OCI-LY7 (cell line): Measurements from ENCODE around the gene PICALM. TPM values are rescaled to one million over a fixed set of nuclear protein-coding genes. Genes with fewer than 3 reads are reported as not detected.

Source experiments
- BruUV-seq: library from RNA; stranded (reverse); fragments of 400-500 nt; replicated peaks from 2 replicates; lab custom pipeline; 2021; lab: Mats Ljungman, UMichigan
- CTCF ChIA-PET: fragments of 300-600 bp; sonication (Branson Sonifier 250); formaldehyde crosslinking; loops from one replicate; lab custom pipeline; 2022; ENCODE audit warnings: antibody characterized with exemption; ENCODE audit not compliant: unreplicated experiment; lab: Charles Lee
- POLR2A ChIA-PET: fragments of 300-600 bp; sonication (Branson Sonifier 250); formaldehyde crosslinking; loops from one replicate; lab custom pipeline; 2022; ENCODE audit warnings: antibody characterized with exemption; lab: Charles Lee
- DNase-seq: peaks from one replicate; pipeline ENCODE4 v3.0.0-alpha.2; 2015; ENCODE audit warnings: low spot score
- H2AFZ ChIP-seq: fragments of 200-600 bp; sonication (generic), shearing (Covaris generic); 2 replicates; pipeline ENCODE4 v1.6.1; 2014; ENCODE audit warnings: mild to moderate bottlenecking, antibody characterized with exemption, low read length, moderate library complexity
- H3K27ac ChIP-seq: fragments of 200-600 bp; sonication (generic); 2 replicates; pipeline ENCODE4 v1.5.1; 2014; ENCODE audit warnings: mixed run types, low read depth, mild to moderate bottlenecking, moderate library complexity, low read length, inconsistent platforms; ENCODE audit not compliant: poor library complexity, severe bottlenecking
- H3K36me3 ChIP-seq: fragments of 200-600 bp; sonication (generic); 2 replicates; pipeline ENCODE4 v1.6.1; 2014; ENCODE audit warnings: mild to moderate bottlenecking, antibody characterized with exemption, low read length, moderate library complexity, mixed read lengths; ENCODE audit not compliant: insufficient read depth
- H3K4me1 ChIP-seq: fragments of 200-600 bp; sonication (generic); 2 replicates; pipeline ENCODE4 v1.5.1; 2014; ENCODE audit warnings: mild to moderate bottlenecking, low read length; ENCODE audit not compliant: insufficient read depth, poor library complexity, severe bottlenecking
- H3K4me2 ChIP-seq: fragments of 200-600 bp; sonication (generic); 2 replicates; pipeline ENCODE4 v1.6.1; 2014; ENCODE audit warnings: mild to moderate bottlenecking, low read length
- H3K4me3 ChIP-seq: fragments of 200-600 bp; sonication (generic); 2 replicates; pipeline ENCODE4 v1.5.1; 2014; ENCODE audit warnings: mild to moderate bottlenecking, low read depth, low read length; ENCODE audit not compliant: poor library complexity, severe bottlenecking
- H3K79me2 ChIP-seq: fragments of 200-600 bp; sonication (generic); 2 replicates; pipeline ENCODE4 v1.6.1; 2016; ENCODE audit warnings: low read depth, mild to moderate bottlenecking, low read length, moderate library complexity, mixed read lengths; ENCODE audit not compliant: insufficient read depth
- H3K9me2 ChIP-seq: fragments of 200-600 bp; sonication (generic); 2 replicates; pipeline ENCODE4 v1.6.1; 2016; ENCODE audit warnings: mild to moderate bottlenecking, low read length, mixed read lengths; ENCODE audit not compliant: insufficient read depth
- H3K9me3 ChIP-seq: fragments of 200-600 bp; sonication (generic); 2 replicates; pipeline ENCODE4 v1.6.1; 2014; ENCODE audit warnings: mild to moderate bottlenecking, mixed run types, low read length, mixed read lengths
- H4K20me1 ChIP-seq: fragments of 200-600 bp; sonication (generic); 2 replicates; pipeline ENCODE4 v1.6.1; 2014; ENCODE audit warnings: mild to moderate bottlenecking, antibody characterized with exemption, low read length, moderate library complexity, mixed read lengths; ENCODE audit not compliant: insufficient read depth
- CTCF ChIP-seq: fragments of 200-600 bp; sonication (generic); conservative IDR thresholded peaks from 2 replicates; pipeline ENCODE4 v1.5.1; 2014; ENCODE audit warnings: mild to moderate bottlenecking, antibody characterized with exemption, low read length, moderate library complexity, mixed read lengths
- EZH2phosphoT487 ChIP-seq: fragments of 200-600 bp; sonication (generic); IDR thresholded peaks from 2 replicates; pipeline ENCODE4 v1.6.1; 2018; ENCODE audit warnings: low read depth, borderline replicate concordance, mild to moderate bottlenecking, mixed run types, antibody characterized with exemption, low read length, moderate library complexity, mixed read lengths
- intact Hi-C: fragments of 100-400 bp; cut with micrococcal nuclease; formaldehyde crosslinking; loops from one replicate; pipeline ENCODE4 v1.10.0; 2022; ENCODE audit not compliant: unreplicated experiment
- total RNA-seq, 2 experiments: library from RNA; depleted of rRNA in 1 of 2; stranded (reverse); fragments of >200 nt in 1 of 2; shearing (Covaris generic) in 1 of 2; gene quantifications; 2 replicates each; pipeline ENCODE4 v1.2.3, GENCODE V29; 2014 to 2022

Gene PICALM
- total RNA-seq, 2 experiments from 2014 or later, result 77.9 to 108 TPM

- peak overlapping the region; percentile 88 for H3K4me2 ChIP-seq
- peak overlapping the region; percentile 82 for H3K4me3 ChIP-seq
- no peaks in the 10 kb centered on the region for H3K36me3 ChIP-seq
- H2AFZ ChIP-seq, result peak overlapping the region; percentile 96
- no peak for DNase-seq
- BruUV-seq, result no TSS peak
- intact Hi-C loops, result no loop called here
- H3K79me2 ChIP-seq, result peaks cover 32% of the 10 kb centered on the region
- H3K9me3 ChIP-seq, result no peaks in the 10 kb centered on the region
- H4K20me1 ChIP-seq, result peaks cover 25% of the 10 kb centered on the region
- H3K4me1 ChIP-seq, result peaks cover 23% of the 10 kb centered on the region
- ChIA-PET CTCF (interaction anchor here (1.8 kb wide), 1 partner anchor 124 kb away, joined by 18 read pairs; no protein-coding TSS in a partner anchor), POLR2A (interaction anchor here (0.5 to 2.4 kb wide), 8 partner anchors 13 to 421 kb away, joined by 3 to 9 read pairs (median 4); no protein-coding TSS in a partner anchor)
- no peaks in the 10 kb centered on the region for H3K9me2 ChIP-seq
- peak overlapping the region; percentile 70 for H3K27ac ChIP-seq
- TF ChIP-seq EZH2phosphoT487 (no peak), CTCF (no peak)
Measured at GRCh38 chr11:86070142-86071056, 1.5 kb upstream of the PICALM start.

- POLR2A ChIA-PET, result interaction anchor here (0.5 to 2.4 kb wide), 17 partner anchors 11 to 420 kb away, joined by 3 to 9 read pairs (median 4); no protein-coding TSS in a partner anchor
- peak overlapping the region; percentile 70 for H3K27ac ChIP-seq
Measured at GRCh38 chr11:86069408-86070101, 671 bp upstream of the PICALM start.

More at GRCh38 chr11:86069408-86070101, 671 bp upstream of the PICALM start:
- H3K36me3 ChIP-seq, result no peaks in the 10 kb centered on the region
- peak overlapping the region; percentile 96 for H2AFZ ChIP-seq
- DNase-seq, result peak; percentile 53
- H3K4me1 ChIP-seq, result peaks cover 32% of the 10 kb centered on the region
- CTCF ChIA-PET, result interaction anchor here (1.8 kb wide), 1 partner anchor 124 kb away, joined by 18 read pairs; no protein-coding TSS in a partner anchor
- intact Hi-C loops, result loop anchor here (1.0 to 10.0 kb wide), 6 partner anchors 123 to 1522 kb away; partner anchors contain the start of genes DLG2, TMEM126A and TMEM126B
- TF ChIP-seq EZH2phosphoT487, result no peak
- TF ChIP-seq CTCF, result no peak
- TSS peak; percentile 95 for BruUV-seq
- peaks cover 29% of the 10 kb centered on the region for H4K20me1 ChIP-seq
- H3K9me2 ChIP-seq, result no peaks in the 10 kb centered on the region
- H3K9me3 ChIP-seq, result no peaks in the 10 kb centered on the region
- peak overlapping the region; percentile 88 for H3K4me2 ChIP-seq
- peaks cover 40% of the 10 kb centered on the region for H3K79me2 ChIP-seq
- peak overlapping the region; percentile 82 for H3K4me3 ChIP-seq
